Muscle layer of colon (tissue), 2 donors: ENCODE results near the gene CAPS.
"Not testable (repeated sequence)": the region's sequence is repeated elsewhere in the genome, so short reads cannot be mapped to it uniquely, and the experiment has no call there.

Experiments
- H3K27ac ChIP-seq: one replicate; pipeline ENCODE4 v1.7.0; 2013; ENCODE audit warnings: low read depth, mild to moderate bottlenecking, low read length, moderate library complexity
- H3K27me3 ChIP-seq, 2 donors: one replicate each; pipeline ENCODE4 v1.7.0; 2013; ENCODE audit warnings: low read length in 2 of 2, mild to moderate bottlenecking in 2 of 2; ENCODE audit not compliant: insufficient read depth in 2 of 2, control insufficient read depth in 1 of 2
- H3K36me3 ChIP-seq: one replicate; pipeline ENCODE4 v1.7.0; 2013; ENCODE audit warnings: mild to moderate bottlenecking, low read length; ENCODE audit not compliant: insufficient read depth
- H3K4me1 ChIP-seq: one replicate; pipeline ENCODE4 v1.7.0; 2013; ENCODE audit warnings: mild to moderate bottlenecking, low read length; ENCODE audit not compliant: insufficient read depth
- H3K4me3 ChIP-seq, 2 donors: one replicate each; pipeline ENCODE4 v1.7.0; 2013; ENCODE audit warnings: low read length in 2 of 2, low read depth in 1 of 2, mild to moderate bottlenecking in 1 of 2, moderate library complexity in 1 of 2
- H3K9ac ChIP-seq: one replicate; pipeline ENCODE4 v1.7.0; 2013; ENCODE audit warnings: low read length
- H3K9me3 ChIP-seq: one replicate; pipeline ENCODE4 v1.7.0; 2013; ENCODE audit warnings: mild to moderate bottlenecking, low read length
- donor health status: abdominal sarcoma.
- donor health status: Adenocarcinoma of cecum.

CAPS gene

GRCh38 chr19:5881543-5882299 is 32.3 kb upstream of the CAPS start:
- Histone ChIP-seq H3K27ac (peak overlapping the region; percentile 17), H3K4me3 (no peak overlapping the region), H3K27me3 (no peaks in the 10 kb centered on the region), H3K4me1 (peaks cover 20% of the 10 kb centered on the region), H3K36me3 (no peaks in the 10 kb centered on the region), H3K9me3 (no peaks in the 10 kb centered on the region), H3K9ac (no peak overlapping the region)

- Histone ChIP-seq H3K27me3 (no peaks in the 10 kb centered on the region), H3K4me1 (peaks cover 19% of the 10 kb centered on the region), H3K36me3 (no peaks in the 10 kb centered on the region), H3K27ac (peak overlapping the region; percentile 17), H3K9ac (no peak overlapping the region), H3K9me3 (no peaks in the 10 kb centered on the region), H3K4me3 (no peak overlapping the region)
Observed at GRCh38 chr19:5882421-5882968, 31.6 kb upstream of the CAPS start.

GRCh38 chr19:5883157-5883873 is 30.7 kb upstream of the CAPS start:
- H3K4me1 ChIP-seq, result peaks cover 19% of the 10 kb centered on the region
- not testable (repeated sequence) for H3K9me3 ChIP-seq, H3K4me3 ChIP-seq, H3K9ac ChIP-seq, H3K27me3 ChIP-seq, H3K36me3 ChIP-seq, H3K27ac ChIP-seq

GRCh38 chr19:5884065-5884811 is 29.8 kb upstream of the CAPS start:
- H3K9me3 ChIP-seq, H3K27ac ChIP-seq, H3K27me3 ChIP-seq, H3K9ac ChIP-seq, H3K4me3 ChIP-seq, H3K36me3 ChIP-seq: not testable (repeated sequence)
- peaks cover 16% of the 10 kb centered on the region for H3K4me1 ChIP-seq

- Histone ChIP-seq H3K27ac (peak overlapping the region; percentile 21), H3K36me3 (no peaks in the 10 kb centered on the region), H3K9ac (no peak overlapping the region), H3K27me3 (no peaks in the 10 kb centered on the region), H3K4me1 (peaks cover 21% of the 10 kb centered on the region), H3K4me3 (no peak overlapping the region), H3K9me3 (no peaks in the 10 kb centered on the region)
Observed at GRCh38 chr19:5889288-5889971, 24.6 kb upstream of the CAPS start.

- no peak overlapping the region for H3K9ac ChIP-seq
- no peak overlapping the region for H3K4me3 ChIP-seq
- no peaks in the 10 kb centered on the region for H3K27me3 ChIP-seq
- H3K4me1 ChIP-seq, result peaks cover 21% of the 10 kb centered on the region
- peak overlapping the region; percentile 21 for H3K27ac ChIP-seq
- peaks cover 3% of the 10 kb centered on the region for H3K36me3 ChIP-seq
- no peaks in the 10 kb centered on the region for H3K9me3 ChIP-seq
Observed at GRCh38 chr19:5890099-5890498, 24.0 kb upstream of the CAPS start.

GRCh38 chr19:5891572-5891937 is 22.5 kb upstream of the CAPS start:
- Histone ChIP-seq H3K36me3 (peaks cover 13% of the 10 kb centered on the region), H3K27ac (no peak overlapping the region), H3K4me3 (no peak overlapping the region), H3K27me3 (no peaks in the 10 kb centered on the region), H3K9me3 (no peaks in the 10 kb centered on the region), H3K4me1 (peaks cover 21% of the 10 kb centered on the region), H3K9ac (no peak overlapping the region)

GRCh38 chr19:5891938-5892771 is 21.9 kb upstream of the CAPS start:
- no peak overlapping the region for H3K9ac ChIP-seq
- H3K9me3 ChIP-seq, result no peaks in the 10 kb centered on the region
- no peaks in the 10 kb centered on the region for H3K27me3 ChIP-seq
- peak overlapping the region in 1 of 2 donors; percentile 29 for H3K4me3 ChIP-seq
- H3K27ac ChIP-seq, result no peak overlapping the region
- peaks cover 13% of the 10 kb centered on the region for H3K36me3 ChIP-seq
- peaks cover 21% of the 10 kb centered on the region for H3K4me1 ChIP-seq

- H3K4me1 ChIP-seq, result peaks cover 21% of the 10 kb centered on the region
- H3K36me3 ChIP-seq, result peaks cover 13% of the 10 kb centered on the region
- H3K4me3 ChIP-seq, result no peak overlapping the region
- no peaks in the 10 kb centered on the region for H3K27me3 ChIP-seq
- no peak overlapping the region for H3K9ac ChIP-seq
- H3K9me3 ChIP-seq, result no peaks in the 10 kb centered on the region
- H3K27ac ChIP-seq, result no peak overlapping the region
Observed at GRCh38 chr19:5892772-5893275, 21.2 kb upstream of the CAPS start.

- H3K27me3 ChIP-seq, result no peaks in the 10 kb centered on the region
- H3K9me3 ChIP-seq, result no peaks in the 10 kb centered on the region
- H3K36me3 ChIP-seq, result peaks cover 13% of the 10 kb centered on the region
- H3K27ac ChIP-seq, result no peak overlapping the region
- peaks cover 21% of the 10 kb centered on the region for H3K4me1 ChIP-seq
- H3K9ac ChIP-seq, result no peak overlapping the region
- H3K4me3 ChIP-seq, result no peak overlapping the region
Observed at GRCh38 chr19:5893296-5893903, 20.7 kb upstream of the CAPS start.
